Neural cell (in vitro differentiated cells): ENCODE results near the gene ARMH3. TPM values are rescaled to one million over a fixed set of nuclear protein-coding genes. Genes with fewer than 3 reads are reported as not detected.

Experiments
- H2AFZ ChIP-seq: fragments of 200-600, 300-800 bp; sonication (generic), shearing (Covaris generic); 2 replicates; pipeline ENCODE4 v1.6.0; 2014; ENCODE audit warnings: low read depth, mild to moderate bottlenecking, antibody characterized with exemption, low read length, moderate library complexity
- H3F3A ChIP-seq: fragments of 200-600 bp; shearing (Covaris generic); 2 replicates; pipeline ENCODE4 v1.6.1; 2016; ENCODE audit warnings: mild to moderate bottlenecking, moderate library complexity, mixed read lengths, antibody characterized with exemption, low read length; ENCODE audit not compliant: insufficient read depth, poor library complexity, severe bottlenecking
- H3K27ac ChIP-seq: fragments of 200-600, 300-800 bp; sonication (generic), shearing (Covaris generic); 2 replicates; pipeline ENCODE4 v1.5.1; 2014; ENCODE audit warnings: mild to moderate bottlenecking, low read length, moderate library complexity
- H3K27me3 ChIP-seq: fragments of 300-800, 200-600 bp; sonication (generic), shearing (Covaris generic); 2 replicates; pipeline ENCODE4 v1.6.0; 2014; ENCODE audit warnings: mild to moderate bottlenecking, low read depth, low read length, moderate library complexity; ENCODE audit not compliant: insufficient read depth
- H3K36me3 ChIP-seq: fragments of 300-800, 200-600 bp; sonication (generic), shearing (Covaris generic); 2 replicates; pipeline ENCODE4 v1.5.1; 2014; ENCODE audit warnings: mild to moderate bottlenecking, antibody characterized with exemption, low read length, moderate library complexity; ENCODE audit not compliant: insufficient read depth
- H3K4me2 ChIP-seq: fragments of 300-800, 200-600 bp; sonication (generic), shearing (Covaris generic); 2 replicates; pipeline ENCODE4 v1.6.0; 2014; ENCODE audit warnings: mild to moderate bottlenecking, low read length
- H3K4me3 ChIP-seq: fragments of 300-800, 200-600 bp; sonication (generic), shearing (Covaris generic); 2 replicates; pipeline ENCODE4 v1.5.1; 2014; ENCODE audit warnings: mild to moderate bottlenecking, low read length, moderate library complexity
- H3K79me2 ChIP-seq: fragments of 200-600 bp; shearing (Covaris generic); replicated peaks from 2 replicates; pipeline ENCODE4 v1.6.0; 2014; ENCODE audit warnings: mild to moderate bottlenecking, low read length, moderate library complexity; ENCODE audit not compliant: insufficient read depth
- H3K9ac ChIP-seq: fragments of 300-800, 200-600 bp; sonication (generic), shearing (Covaris generic); 2 replicates; pipeline ENCODE4 v1.6.1; 2016; ENCODE audit warnings: mild to moderate bottlenecking, low read length, mixed read lengths
- H3K9me2 ChIP-seq: fragments of 200-600 bp; shearing (Covaris generic); 2 replicates; pipeline ENCODE4 v1.6.1; 2016; ENCODE audit warnings: mild to moderate bottlenecking, low read length, mixed read lengths; ENCODE audit not compliant: insufficient read depth
- H3K9me3 ChIP-seq: fragments of 200-600, 300-800 bp; sonication (generic), shearing (Covaris generic); 2 replicates; pipeline ENCODE4 v1.6.1; 2016; ENCODE audit warnings: mild to moderate bottlenecking, mixed run types, low read length, moderate library complexity, mixed read lengths
- H4K20me1 ChIP-seq: fragments of 200-600 bp; shearing (Covaris generic); 2 replicates; pipeline ENCODE4 v1.6.1; 2016; ENCODE audit warnings: mild to moderate bottlenecking, mixed run types; ENCODE audit not compliant: insufficient read depth
- CTCF ChIP-seq: fragments of 450-650 bp; IDR thresholded peaks from 2 replicates; pipeline ENCODE4 v1.5.1; 2014; ENCODE audit warnings: antibody characterized with exemption, mild to moderate bottlenecking, moderate library complexity; ENCODE audit not compliant: poor library complexity, severe bottlenecking
- EP300 ChIP-seq: fragments of 450-650 bp; conservative IDR thresholded peaks from 2 replicates; pipeline ENCODE4 v1.6.1; 2014; ENCODE audit warnings: antibody characterized with exemption, mild to moderate bottlenecking, moderate library complexity; ENCODE audit not compliant: poor library complexity, severe bottlenecking
- EZH2 ChIP-seq: fragments of 200-600, 300-800 bp; shearing (Covaris generic), sonication (generic); IDR thresholded peaks from 2 replicates; pipeline ENCODE4 v1.6.1; 2014; ENCODE audit warnings: antibody characterized with exemption, low read length, borderline replicate concordance, mild to moderate bottlenecking; ENCODE audit not compliant: insufficient read depth, poor library complexity, severe bottlenecking
- MXI1 ChIP-seq: fragments of 450-650 bp; conservative IDR thresholded peaks from 2 replicates; pipeline ENCODE4 v1.6.1; 2014; ENCODE audit warnings: antibody characterized with exemption, mild to moderate bottlenecking; ENCODE audit not compliant: poor library complexity, severe bottlenecking
- POLR2AphosphoS5 ChIP-seq: IDR thresholded peaks from 2 replicates; pipeline ENCODE4 v1.6.1; 2012
- RAD21 ChIP-seq: fragments of 450-650 bp; conservative IDR thresholded peaks from 2 replicates; pipeline ENCODE4 v1.6.1; 2014; ENCODE audit warnings: antibody characterized with exemption, mild to moderate bottlenecking, moderate library complexity
- REST ChIP-seq: IDR thresholded peaks from 2 replicates; pipeline ENCODE4 v1.6.1; 2012; ENCODE audit warnings: borderline replicate concordance
- SMC3 ChIP-seq: fragments of 450-650 bp; conservative IDR thresholded peaks from 2 replicates; pipeline ENCODE4 v1.6.1; 2014; ENCODE audit warnings: antibody characterized with exemption, mild to moderate bottlenecking, moderate library complexity; ENCODE audit not compliant: poor library complexity
- TAF1 ChIP-seq: IDR thresholded peaks from 2 replicates; pipeline ENCODE4 v1.6.1; 2012; ENCODE audit warnings: low read depth
- polyA plus RNA-seq: library from polyadenylated mRNA; depleted of rRNA; stranded (reverse); fragments of >200 nt; gene quantifications from 2 replicates; pipeline ENCODE4 v1.2.3, GENCODE V29; 2014

The ARMH3 gene
- polyA plus RNA-seq, 1 donor from 2014 or later, result 13.4 TPM

GRCh38 chr10:101896225-101896877, 159.6 kb downstream of the ARMH3 start:
- no peaks in the 10 kb centered on the region for H3K9me2 ChIP-seq
- H3K27me3 ChIP-seq, result no peaks in the 10 kb centered on the region
- no peak overlapping the region for H3K27ac ChIP-seq
- H3F3A ChIP-seq, result no peaks in the 10 kb centered on the region
- H2AFZ ChIP-seq, result no peak overlapping the region
- H3K79me2 ChIP-seq, result no peaks in the 10 kb centered on the region
- H3K9me3 ChIP-seq, result no peaks in the 10 kb centered on the region
- TF ChIP-seq TAF1 (no peak), POLR2AphosphoS5 (no peak), EZH2 (no peak), SMC3 (no peak), MXI1 (no peak), RAD21 (no peak), REST (no peak), EP300 (no peak), CTCF (no peak)
- no peaks in the 10 kb centered on the region for H3K36me3 ChIP-seq
- no peaks in the 10 kb centered on the region for H4K20me1 ChIP-seq
- H3K4me2 ChIP-seq, result no peak overlapping the region
- H3K9ac ChIP-seq, result no peak overlapping the region
- no peak overlapping the region for H3K4me3 ChIP-seq

- Histone ChIP-seq H4K20me1 (no peaks in the 10 kb centered on the region), H3K9me2 (no peaks in the 10 kb centered on the region), H3K4me2 (no peak overlapping the region), H3K36me3 (no peaks in the 10 kb centered on the region), H3K27me3 (no peaks in the 10 kb centered on the region), H3F3A (no peaks in the 10 kb centered on the region), H3K9me3 (no peaks in the 10 kb centered on the region), H3K9ac (no peak overlapping the region), H3K27ac (no peak overlapping the region), H2AFZ (no peak overlapping the region), H3K79me2 (no peaks in the 10 kb centered on the region), H3K4me3 (no peak overlapping the region)
- no peak for TF ChIP-seq SMC3
- no peak for TF ChIP-seq MXI1
- TF ChIP-seq EP300, result no peak
- TF ChIP-seq POLR2AphosphoS5, result no peak
- TF ChIP-seq EZH2, result no peak
- no peak for TF ChIP-seq CTCF
- no peak for TF ChIP-seq TAF1
- no peak for TF ChIP-seq RAD21
- TF ChIP-seq REST, result no peak
Measured at GRCh38 chr10:101895781-101896180, 160.2 kb downstream of the ARMH3 start.
